Esophagus squamous epithelium (tissue), 5 donors: Measurements from ENCODE around the gene FERMT3. TPM values are rescaled to one million over a fixed set of nuclear protein-coding genes. Genes with fewer than 3 reads are reported as not detected.

Experiments used
- DNase-seq: peaks from one replicate; lab custom pipeline; 2025; lab: John Stamatoyannopoulos, UW
- H3K27ac ChIP-seq, 4 donors: fragments of 200-600 bp; sonication (generic); one replicate each; pipeline ENCODE4 v1.5.1; 2016 to 2019; ENCODE audit warnings: mild to moderate bottlenecking in 1 of 4
- H3K27me3 ChIP-seq, 4 donors: fragments of 200-600 bp; sonication (generic); 1 replicate in 3 of 4; 2 replicates in 1 of 4; pipeline versions ENCODE4 v1.5.1 to v1.6.0; 2017 to 2021; ENCODE audit warnings: antibody characterized with exemption in 1 of 4
- H3K36me3 ChIP-seq, 3 donors: fragments of 200-600 bp; sonication (generic); one replicate each; pipeline ENCODE4 v1.5.1; 2016 to 2019
- H3K4me1 ChIP-seq, 3 donors: fragments of 200-600 bp; sonication (generic); one replicate each; pipeline ENCODE4 v1.5.1; 2017 to 2019
- H3K4me3 ChIP-seq, 4 donors: fragments of 200-600 bp; sonication (generic); 1 replicate in 3 of 4; 2 replicates in 1 of 4; pipeline ENCODE4 v1.5.1; 2016 to 2019; ENCODE audit warnings: mild to moderate bottlenecking in 2 of 4, moderate library complexity in 1 of 4
- H3K9me3 ChIP-seq, 3 donors: fragments of 200-600 bp; sonication (generic); one replicate each; pipeline ENCODE4 v1.5.1; 2016 to 2019
- CTCF ChIP-seq, 6 experiments: fragments of 450-650 bp in 4 of 6; fragments of 200-600 bp in 2 of 6; sonication (generic) in 2 of 6; IDR thresholded peaks; one replicate each; pipeline ENCODE4 v1.5.1; 2016 to 2019; ENCODE audit warnings: antibody characterized with exemption in 6 of 6, mild to moderate bottlenecking in 4 of 6, moderate library complexity in 4 of 6
- POLR2A ChIP-seq, 4 donors: fragments of 450-650 bp; IDR thresholded peaks; one replicate each; pipeline ENCODE4 v1.6.1; 2017; ENCODE audit warnings: antibody characterized with exemption in 4 of 4, mild to moderate bottlenecking in 4 of 4, moderate library complexity in 3 of 4
- WGBS, 2 donors: methylation state at CpG; one replicate each; pipeline ENCODE4 v1.1.5; 2018; 5-methylcytosine and 5-hydroxymethylcytosine counted together
- intact Hi-C: fragments of 100-400 bp; cut with DNase I; formaldehyde crosslinking; loops from one replicate; pipeline ENCODE4 v1.15.0; 2022
- total RNA-seq, 4 donors: library from RNA; depleted of rRNA; stranded (reverse); fragments of >200 nt; gene quantifications; one replicate each; pipeline ENCODE4 v1.1.0, GENCODE V29; 2016
- donor health status: DM: yes; HTN: yes; CAD: no.

Gene FERMT3
- total RNA-seq, 4 donors from 2014 or later: 3.8 to 16.9 (median 10.6) TPM

GRCh38 chr11:64255135-64256128 lies 48.9 kb downstream of the FERMT3 start:
- no peak for DNase-seq
- Histone ChIP-seq H3K4me1 (peaks cover 21 to 50% (median 32%) of the 10 kb centered on the region in 3 donors), H3K27ac (no peak overlapping the region), H3K4me3 (no peak overlapping the region), H3K9me3 (no peaks in the 10 kb centered on the region), H3K27me3 (no peaks in the 10 kb centered on the region), H3K36me3 (peaks cover 31 to 66% (median 32%) of the 10 kb centered on the region in 3 donors)
- intact Hi-C loops: no loop called here
- TF ChIP-seq POLR2A (IDR thresholded peaks at IDR 0.05) (no peak), CTCF (IDR thresholded peaks at IDR 0.05) (no peak)
- 80 to 86% methylated on average over 5 to 22 of the region's 35 CpGs for WGBS, 2 donors

GRCh38 chr11:64256300-64256699 lies 49.8 kb downstream of the FERMT3 start:
- WGBS, 2 donors: 89% methylated on average over 8 of the region's 15 CpGs; no CpG with 5 or more reads in 1 of the 2 donors
- Histone ChIP-seq H3K27me3 (no peaks in the 10 kb centered on the region), H3K4me1 (peaks cover 16 to 41% (median 24%) of the 10 kb centered on the region in 3 donors), H3K36me3 (peaks cover 32 to 75% (median 34%) of the 10 kb centered on the region in 3 donors), H3K27ac (no peak overlapping the region), H3K4me3 (no peak overlapping the region), H3K9me3 (no peaks in the 10 kb centered on the region)
- no peak for TF ChIP-seq POLR2A (IDR thresholded peaks at IDR 0.05)
- no peak for TF ChIP-seq CTCF (IDR thresholded peaks at IDR 0.05)
- intact Hi-C loops: no loop called here
- DNase-seq: no peak

- H3K4me1 ChIP-seq: peaks cover 4 to 31% (median 8%) of the 10 kb centered on the region in 3 donors
- WGBS, 2 donors: 85 to 90% methylated on average over 10 to 12 of the region's 24 CpGs
- intact Hi-C loops: no loop called here
- no peaks in the 10 kb centered on the region for H3K9me3 ChIP-seq
- peaks cover 44 to 96% (median 52%) of the 10 kb centered on the region in 3 donors for H3K36me3 ChIP-seq
- DNase-seq: no peak
- H3K4me3 ChIP-seq: no peak overlapping the region
- H3K27me3 ChIP-seq: no peaks in the 10 kb centered on the region
- H3K27ac ChIP-seq: no peak overlapping the region
- TF ChIP-seq CTCF (IDR thresholded peaks at IDR 0.05) (no peak), POLR2A (IDR thresholded peaks at IDR 0.05) (no peak)
Measured at GRCh38 chr11:64258356-64258755, 51.8 kb downstream of the FERMT3 start.

- H3K4me1 ChIP-seq: peaks cover 0 to 24% (median 1%) of the 10 kb centered on the region in 3 donors
- TF ChIP-seq POLR2A (IDR thresholded peaks at IDR 0.05) (no peak), CTCF (IDR thresholded peaks at IDR 0.05) (no peak)
- no peaks in the 10 kb centered on the region for H3K9me3 ChIP-seq
- no peaks in the 10 kb centered on the region for H3K27me3 ChIP-seq
- intact Hi-C loops: no loop called here
- H3K36me3 ChIP-seq: peaks cover 51 to 100% (median 59%) of the 10 kb centered on the region in 3 donors
- H3K27ac ChIP-seq: no peak overlapping the region
- 88 to 90% methylated on average over 15 to 19 of the region's 32 CpGs for WGBS, 2 donors
- no peak overlapping the region for H3K4me3 ChIP-seq
- DNase-seq: no peak
Measured at GRCh38 chr11:64258946-64259532, 52.5 kb downstream of the FERMT3 start.
